Measurements from ENCODE around the gene SLC25A53. TPM values are rescaled to one million over a fixed set of nuclear protein-coding genes. Genes with fewer than 3 reads are reported as not detected.
"Not testable (repeated sequence)": the region's sequence is repeated elsewhere in the genome, so short reads cannot be mapped to it uniquely, and the experiment has no call there.

The SLC25A53 gene
- total RNA-seq, 1 donor from 2014 or later: 11.9 TPM

GRCh38 chrX:104075778-104076445 is 80.9 kb downstream of the SLC25A53 start, which contains the start of gene TMSB15C:
TSS of gene TMSB15C (minus strand) at chrX:104076236.
- not testable (repeated sequence) for DNase-seq (ENCODE audit: low read depth in 2 of 2)

DNA sequence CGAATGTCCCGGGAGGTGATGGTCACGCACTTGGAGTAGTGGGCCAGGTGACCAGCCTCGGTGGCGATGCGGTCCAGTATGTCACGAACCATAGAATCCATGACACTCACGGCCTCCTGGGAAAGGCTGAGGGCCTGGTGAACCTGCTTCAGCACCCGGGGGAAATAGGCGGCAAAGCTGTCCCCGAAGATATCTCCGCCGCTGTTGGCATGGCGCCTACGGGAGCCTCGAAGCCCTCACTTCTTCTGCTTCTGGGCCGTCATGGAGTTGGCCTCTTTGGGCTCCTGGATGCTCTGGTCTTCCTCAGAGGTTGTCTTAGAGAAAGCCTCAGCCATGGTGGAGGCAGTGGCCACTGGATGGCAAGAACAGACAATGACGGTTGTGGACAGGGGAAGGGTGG is 94.2 kb downstream of the SLC25A53 start:
- DNase-seq (ENCODE audit: low read depth in 2 of 2): not testable (repeated sequence)

DNA sequence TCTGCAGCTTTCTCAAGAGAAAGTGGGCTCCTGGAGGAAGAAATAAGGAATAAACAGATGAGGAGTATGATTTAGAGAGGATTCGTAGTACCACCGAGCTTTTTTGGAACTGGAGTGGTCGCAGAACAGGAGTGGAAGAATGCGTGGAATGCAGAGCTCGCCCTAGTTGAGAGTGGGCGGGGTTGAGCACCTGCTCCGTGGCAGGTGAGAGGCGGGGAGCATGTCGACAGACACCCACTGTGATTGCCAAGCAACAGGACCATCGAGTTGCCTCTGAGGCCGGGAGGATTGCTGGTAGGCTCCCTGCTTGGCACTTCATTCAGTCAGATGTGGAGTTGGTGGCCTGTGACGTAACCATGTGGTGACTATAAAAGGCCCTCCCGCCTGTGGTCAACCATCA is 101.9 kb downstream of the SLC25A53 start:
- not testable (repeated sequence) for DNase-seq (ENCODE audit: low read depth in 2 of 2)

Other genes starting within 250 kb of the SLC25A53 start
- 3.1 and 3.6 TPM in 2 replicates for gene TMSB15B, start 194.4 kb downstream of the SLC25A53 start, total RNA-seq
- not detected in 2 replicates for gene H2BW1, start 143.3 kb downstream of the SLC25A53 start, total RNA-seq
- not detected in 2 replicates for gene H2BW2, start 117.1 kb downstream of the SLC25A53 start, total RNA-seq
- 6.1 and 8.3 TPM in 2 replicates for gene TMSB15C, start 80.8 kb downstream of the SLC25A53 start, total RNA-seq
- gene ZCCHC18, start 44.5 kb downstream of the SLC25A53 start, total RNA-seq: 0.87 and 1.4 TPM in 2 replicates
- 19.6 and 22.4 TPM in 2 replicates for gene FAM199X, start 9.4 kb upstream of the SLC25A53 start, total RNA-seq
- 2.6 TPM in 1 of 2 replicates, not detected in the other for gene ESX1, start 97.9 kb upstream of the SLC25A53 start, total RNA-seq